Breast epithelium (tissue), 3 donors: ENCODE data around the gene MC1R.

Experiments used
- CTCF ChIP-seq, 3 donors: fragments of 450-650 bp; IDR thresholded peaks; one replicate each; pipeline ENCODE4 v1.5.1; 2016 to 2017; ENCODE audit warnings: antibody characterized with exemption in 3 of 3, mild to moderate bottlenecking in 3 of 3, moderate library complexity in 3 of 3
- POLR2A ChIP-seq: fragments of 450-650 bp; IDR thresholded peaks from one replicate; pipeline ENCODE4 v1.6.1; 2016; ENCODE audit warnings: antibody characterized with exemption, mild to moderate bottlenecking, moderate library complexity

- TF ChIP-seq CTCF (IDR thresholded peaks at IDR 0.05) (no peak), POLR2A (no peak)
Measured at GRCh38 chr16:89964201-89964600, 45.5 kb downstream of the MC1R start.
